ENCODE data around the gene YDJC.
"Not testable (repeated sequence)": the region's sequence is repeated elsewhere in the genome, so short reads cannot be mapped to it uniquely, and the experiment has no call there.

YDJC gene

GRCh38 chr22:21587803-21588611 lies 41.8 kb downstream of the YDJC start:
- no peak for DNase-seq
- Mint-ChIP-seq H3K9me3 (no peaks in the 10 kb centered on the region), H3K36me3 (ENCODE audit: low read depth) (peaks cover 34% of the 10 kb centered on the region), H3K4me1 (peaks cover 15% of the 10 kb centered on the region), H3K27me3 (ENCODE audit: low read depth, poor library complexity) (no peaks in the 10 kb centered on the region), H3K4me3 (no peak overlapping the region), H3K27ac (peak overlapping the region; percentile 37)
- TF ChIP-seq, protein P1, sequence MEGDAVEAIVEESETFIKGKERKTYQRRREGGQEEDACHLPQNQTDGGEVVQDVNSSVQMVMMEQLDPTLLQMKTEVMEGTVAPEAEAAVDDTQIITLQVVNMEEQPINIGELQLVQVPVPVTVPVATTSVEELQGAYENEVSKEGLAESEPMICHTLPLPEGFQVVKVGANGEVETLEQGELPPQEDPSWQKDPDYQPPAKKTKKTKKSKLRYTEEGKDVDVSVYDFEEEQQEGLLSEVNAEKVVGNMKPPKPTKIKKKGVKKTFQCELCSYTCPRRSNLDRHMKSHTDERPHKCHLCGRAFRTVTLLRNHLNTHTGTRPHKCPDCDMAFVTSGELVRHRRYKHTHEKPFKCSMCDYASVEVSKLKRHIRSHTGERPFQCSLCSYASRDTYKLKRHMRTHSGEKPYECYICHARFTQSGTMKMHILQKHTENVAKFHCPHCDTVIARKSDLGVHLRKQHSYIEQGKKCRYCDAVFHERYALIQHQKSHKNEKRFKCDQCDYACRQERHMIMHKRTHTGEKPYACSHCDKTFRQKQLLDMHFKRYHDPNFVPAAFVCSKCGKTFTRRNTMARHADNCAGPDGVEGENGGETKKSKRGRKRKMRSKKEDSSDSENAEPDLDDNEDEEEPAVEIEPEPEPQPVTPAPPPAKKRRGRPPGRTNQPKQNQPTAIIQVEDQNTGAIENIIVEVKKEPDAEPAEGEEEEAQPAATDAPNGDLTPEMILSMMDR (IDR thresholded peaks at IDR 0.05) = no peak

DNA sequence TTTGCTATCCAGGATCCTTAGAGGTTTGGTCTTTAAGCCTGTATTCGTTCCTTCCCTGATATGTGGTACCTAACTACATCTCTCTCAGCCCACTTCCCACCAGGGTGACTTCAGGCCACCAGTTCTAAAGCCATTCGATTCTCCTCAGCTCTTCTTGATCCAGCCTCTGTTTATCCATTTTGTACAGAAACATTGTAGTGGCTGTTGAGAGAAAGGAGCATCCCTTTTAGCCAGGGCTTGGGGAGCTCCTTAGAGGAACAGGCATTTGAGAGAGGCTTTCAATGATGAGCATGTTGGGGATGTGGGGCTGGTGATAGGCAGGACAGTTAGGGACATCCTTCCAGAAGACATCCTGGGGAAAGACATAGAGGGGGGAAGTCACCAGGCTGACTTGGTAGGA lies 44.4 kb downstream of the YDJC start:
- Mint-ChIP-seq H3K4me3 (no peak overlapping the region), H3K27ac (peak overlapping the region; percentile 68), H3K9me3 (no peaks in the 10 kb centered on the region), H3K36me3 (ENCODE audit: low read depth) (peaks cover 29% of the 10 kb centered on the region), H3K27me3 (ENCODE audit: low read depth, poor library complexity) (no peaks in the 10 kb centered on the region), H3K4me1 (peaks cover 12% of the 10 kb centered on the region)
- no peak for DNase-seq
- TF ChIP-seq, protein P1 (IDR thresholded peaks at IDR 0.05) = no peak

DNA sequence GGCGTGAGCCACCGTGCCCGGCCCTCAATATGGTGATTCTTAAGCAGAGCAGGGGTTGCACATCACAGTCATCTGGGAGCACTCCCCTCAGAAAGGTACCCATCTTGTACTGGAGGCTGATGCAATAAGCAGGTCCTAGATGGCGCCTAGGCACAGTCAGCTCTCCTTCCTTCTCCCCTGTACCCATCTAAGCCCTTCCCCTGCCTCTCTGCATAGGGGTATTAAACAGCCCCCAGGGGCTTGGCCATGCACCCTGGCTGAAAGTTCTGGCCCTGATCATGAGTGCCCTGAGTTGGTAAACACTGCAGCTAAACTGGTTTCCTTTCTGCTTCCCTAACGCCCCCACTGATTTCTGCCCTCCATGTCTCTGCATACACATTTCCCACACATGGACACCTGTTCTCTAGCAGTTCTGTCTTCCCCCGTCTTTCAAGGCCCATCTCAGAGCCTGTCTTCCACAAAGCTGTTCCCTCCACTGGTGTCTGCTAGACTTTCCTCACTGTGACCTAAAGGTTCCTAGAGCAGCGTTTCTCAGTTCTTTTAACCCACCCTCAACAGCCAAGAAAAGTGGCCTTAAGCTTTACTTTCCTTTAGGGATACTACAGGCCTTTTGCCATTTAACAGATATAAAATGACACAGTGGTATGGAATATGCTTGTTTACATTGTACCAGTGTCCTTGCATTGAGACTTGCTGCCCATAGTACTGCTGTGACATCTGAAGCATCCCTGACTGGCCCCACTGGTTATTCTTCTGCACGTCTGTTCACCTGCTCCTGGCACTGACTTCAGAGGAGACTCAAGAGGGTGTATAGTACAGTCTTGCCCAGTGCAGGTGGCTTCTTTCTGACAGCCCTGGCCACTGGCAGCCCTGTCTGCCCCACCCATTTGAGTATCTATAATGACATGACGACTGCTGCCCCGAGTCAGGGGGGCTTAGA lies 46.8 kb downstream of the YDJC start:
- no peak for DNase-seq
- H3K36me3 Mint-ChIP-seq (ENCODE audit: low read depth) = peaks cover 33% of the 10 kb centered on the region
- no peaks in the 10 kb centered on the region for H3K9me3 Mint-ChIP-seq
- H3K4me3 Mint-ChIP-seq = no peak overlapping the region
- peak overlapping the region; percentile 63 for H3K27ac Mint-ChIP-seq
- no peaks in the 10 kb centered on the region for H3K27me3 Mint-ChIP-seq (ENCODE audit: low read depth, poor library complexity)
- TF ChIP-seq, protein P1 (IDR thresholded peaks at IDR 0.05) = no peak
- H3K4me1 Mint-ChIP-seq = peaks cover 16% of the 10 kb centered on the region

- H3K4me1 Mint-ChIP-seq = peaks cover 12% of the 10 kb centered on the region
- H3K27ac Mint-ChIP-seq; H3K4me3 Mint-ChIP-seq; H3K27me3 Mint-ChIP-seq (ENCODE audit: low read depth, poor library complexity); H3K9me3 Mint-ChIP-seq; DNase-seq: not testable (repeated sequence)
- H3K36me3 Mint-ChIP-seq (ENCODE audit: low read depth) = peaks cover 32% of the 10 kb centered on the region
These were observed 48.7 kb downstream of the YDJC start for GRCh38 chr22:21581009-21581713.

- peaks cover 34% of the 10 kb centered on the region for H3K36me3 Mint-ChIP-seq (ENCODE audit: low read depth)
- H3K4me3 Mint-ChIP-seq; H3K27me3 Mint-ChIP-seq (ENCODE audit: low read depth, poor library complexity); H3K9me3 Mint-ChIP-seq; DNase-seq: not testable (repeated sequence)
- peaks cover 12% of the 10 kb centered on the region for H3K4me1 Mint-ChIP-seq
- peak overlapping the region; percentile 94 for H3K27ac Mint-ChIP-seq
These were observed 49.2 kb downstream of the YDJC start for GRCh38 chr22:21580623-21581007.

DNA sequence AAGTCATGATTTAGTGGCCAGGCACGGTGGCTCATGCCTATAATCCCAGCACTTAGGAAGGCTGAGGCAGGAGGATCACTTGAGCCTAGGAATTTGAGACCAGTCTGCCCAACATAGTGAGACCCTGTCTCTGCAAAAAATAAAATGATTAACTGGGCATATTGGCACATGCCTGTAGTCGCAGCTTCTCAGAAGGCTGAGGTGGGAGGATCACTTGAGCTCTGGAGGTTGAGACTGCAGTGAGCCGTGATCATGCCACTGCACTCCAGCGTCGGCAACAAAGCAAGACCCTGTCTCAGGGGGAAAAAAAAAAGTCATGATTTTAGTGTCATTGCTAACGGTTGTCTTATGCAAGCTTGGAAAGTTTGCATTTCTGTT lies 50.4 kb downstream of the YDJC start:
- TF ChIP-seq, protein P1 (IDR thresholded peaks at IDR 0.05) = no peak
- H3K36me3 Mint-ChIP-seq (ENCODE audit: low read depth) = peaks cover 29% of the 10 kb centered on the region
- DNase-seq = no peak
- H3K27ac Mint-ChIP-seq = no peak overlapping the region
- no peaks in the 10 kb centered on the region for H3K27me3 Mint-ChIP-seq (ENCODE audit: low read depth, poor library complexity)
- no peak overlapping the region for H3K4me3 Mint-ChIP-seq
- H3K4me1 Mint-ChIP-seq = peaks cover 12% of the 10 kb centered on the region
- no peaks in the 10 kb centered on the region for H3K9me3 Mint-ChIP-seq

Measured in nephron progenitor cell (in vitro differentiated cells).